Kidney (tissue), 14 donors: ENCODE results near the gene TRIM47. TPM values are rescaled to one million over a fixed set of nuclear protein-coding genes. Genes with fewer than 3 reads are reported as not detected.
"Not testable (repeated sequence)": the region's sequence is repeated elsewhere in the genome, so short reads cannot be mapped to it uniquely, and the experiment has no call there.

ENCODE experiments used
- DNase-seq, 5 donors: peaks; one replicate each; pipeline ENCODE4 v3.0.0-alpha.2; 2013 to 2020
- FAIRE-seq: peaks from 2 replicates; lab custom pipeline; 2012; peaks lifted over from hg19 to GRCh38; lab: Jason Lieb, UNC
- H3K27ac ChIP-seq, 2 donors: one replicate each; pipeline ENCODE4 v1.7.0; 2013; ENCODE audit warnings: low read depth in 2 of 2, low read length in 2 of 2, inconsistent platforms in 1 of 2
- H3K27me3 ChIP-seq: one replicate; pipeline ENCODE4 v1.7.1; 2013; ENCODE audit warnings: low read length, inconsistent platforms; ENCODE audit not compliant: control insufficient read depth, insufficient read depth
- H3K36me3 ChIP-seq, 3 donors: one replicate each; pipeline versions ENCODE4 v1.7.0 to v1.7.1; 2013; ENCODE audit warnings: low read length in 3 of 3, control low read depth in 1 of 3, inconsistent platforms in 1 of 3; ENCODE audit not compliant: insufficient read depth in 3 of 3, control insufficient read depth in 2 of 3
- H3K4me1 ChIP-seq, 3 donors: one replicate each; pipeline versions ENCODE4 v1.7.0 to v1.7.1; 2013; ENCODE audit warnings: low read length in 3 of 3, inconsistent platforms in 1 of 3, low read depth in 1 of 3; ENCODE audit not compliant: control insufficient read depth in 2 of 3, insufficient read depth in 2 of 3
- H3K4me3 ChIP-seq, 3 donors: one replicate each; pipeline versions ENCODE4 v1.7.0 to v1.8.1; 2013; ENCODE audit warnings: low read length in 3 of 3, control low read depth in 1 of 3, inconsistent platforms in 1 of 3
- H3K9ac ChIP-seq, 3 donors: one replicate each; pipeline versions ENCODE4 v1.7.0 to v1.7.1; 2013; ENCODE audit warnings: low read length in 3 of 3, control low read depth in 1 of 3, inconsistent platforms in 1 of 3
- H3K9me3 ChIP-seq, 3 donors: one replicate each; pipeline versions ENCODE4 v1.7.0 to v1.7.1; 2013; ENCODE audit warnings: low read length in 3 of 3, control low read depth in 1 of 3, inconsistent platforms in 1 of 3; ENCODE audit not compliant: control insufficient read depth in 2 of 3, insufficient read depth in 1 of 3
- CTCF ChIP-seq: IDR thresholded peaks from 3 replicates; pipeline ENCODE4 v1.5.1; 2012; ENCODE audit warnings: mild to moderate bottlenecking, moderate library complexity, borderline replicate concordance; ENCODE audit not compliant: insufficient read depth; ENCODE audit errors: extremely low read depth
- intact Hi-C: fragments of 100-400 bp; cut with DNase I; formaldehyde crosslinking; loops from one replicate; pipeline ENCODE4 v1.11.1; 2022
- polyA plus RNA-seq: library from polyadenylated mRNA; stranded (reverse); fragments of 350-450 nt; fragmentation: Illumina TruSeq; extraction: RNeasy Lipid Tissue Mini Kit (QIAGEN cat#74804); gene quantifications from one replicate; pipeline ENCODE4 v1.2.3, GENCODE V29; 2014; ENCODE audit warnings: low read depth, low replicate concordance; ENCODE audit not compliant: insufficient read depth
- total RNA-seq: library from RNA; stranded (reverse); fragmentation: NEBNext Ultra II Directional; extraction: Animal tissue kit (Norgen Biotek cat#: 25700); gene quantifications from one replicate; pipeline ENCODE4 v1.2.1, GENCODE V29; 2021
- donor health status: control.
- donor health status: control.
- donor health status: control.
- donor health status: control.
- donor health status: control.
- donor health status: DM: yes; HTN: yes; CAD: no.
- donor health status: Normal renal cell carcinoma (clear cell type).

Gene TRIM47
- total and polyA plus RNA-seq, 2 donors from 2014 or later, result 95.0 to 118 TPM

- no peak overlapping the region for H3K9ac ChIP-seq
- no peak overlapping the region for H3K4me3 ChIP-seq
- no peaks in the 10 kb centered on the region for H3K27me3 ChIP-seq
- H3K36me3 ChIP-seq, result peaks cover 0 to 4% (median 3%) of the 10 kb centered on the region in 3 donors
- FAIRE-seq (no peak), DNase-seq (no peak)
- H3K9me3 ChIP-seq, result no peaks in the 10 kb centered on the region
- TF ChIP-seq CTCF, result no peak
- peaks cover 0 to 20% (median 9%) of the 10 kb centered on the region in 3 donors for H3K4me1 ChIP-seq
- no peak overlapping the region for H3K27ac ChIP-seq
- intact Hi-C loops, result no loop called here
These were observed 12.7 kb upstream of the TRIM47 start for GRCh38 chr17:75891022-75891604.

GRCh38 chr17:75889454-75889853 is 11.1 kb upstream of the TRIM47 start:
- no peak for DNase-seq
- Histone ChIP-seq H3K4me3 (no peak overlapping the region), H3K4me1 (peaks cover 0 to 7% (median 0%) of the 10 kb centered on the region in 3 donors), H3K9me3 (no peaks in the 10 kb centered on the region), H3K27me3 (no peaks in the 10 kb centered on the region), H3K9ac (no peak overlapping the region), H3K36me3 (peaks cover 0 to 4% (median 3%) of the 10 kb centered on the region in 3 donors), H3K27ac (no peak overlapping the region)
- intact Hi-C loops, result no loop called here
- no peak for TF ChIP-seq CTCF
- no peak for FAIRE-seq

- peaks cover 0 to 3% (median 0%) of the 10 kb centered on the region in 3 donors for H3K4me1 ChIP-seq
- FAIRE-seq (no peak), DNase-seq (no peak)
- no peak overlapping the region for H3K4me3 ChIP-seq
- H3K36me3 ChIP-seq, result peaks cover 0 to 4% (median 3%) of the 10 kb centered on the region in 3 donors
- H3K27ac ChIP-seq, result no peak overlapping the region
- H3K27me3 ChIP-seq, result no peaks in the 10 kb centered on the region
- intact Hi-C loops, result no loop called here
- TF ChIP-seq CTCF, result no peak
- no peak overlapping the region for H3K9ac ChIP-seq
- H3K9me3 ChIP-seq, result no peaks in the 10 kb centered on the region
These were observed 10.1 kb upstream of the TRIM47 start for GRCh38 chr17:75888484-75888883.

GRCh38 chr17:75885860-75886259 is 7.5 kb upstream of the TRIM47 start:
- intact Hi-C loops, H3K27me3 ChIP-seq, DNase-seq, H3K4me3 ChIP-seq, H3K9ac ChIP-seq, H3K36me3 ChIP-seq, H3K27ac ChIP-seq, H3K4me1 ChIP-seq, H3K9me3 ChIP-seq, FAIRE-seq: not testable (repeated sequence)
